Aorta (tissue), 5 donors: ENCODE measurements around the gene SYNGR4. TPM values are rescaled to one million over a fixed set of nuclear protein-coding genes. Genes with fewer than 3 reads are reported as not detected.

ENCODE experiments used
- ATAC-seq: fragments of 200-7000 bp; cut with Tn5 transposase; one replicate; pipeline ENCODE4 v1.9.1; 2022; ENCODE audit warnings: moderate library complexity; ENCODE audit not compliant: low FRiP score
- DNase-seq, 2 donors: peaks; one replicate each; pipeline ENCODE4 v3.0.0-alpha.2; 2020
- H3K27ac ChIP-seq, 2 donors: one replicate each; pipeline ENCODE4 v1.5.1; 2013; ENCODE audit warnings: low read length in 2 of 2, mild to moderate bottlenecking in 2 of 2, moderate library complexity in 2 of 2, control low read depth in 1 of 2, inconsistent platforms in 1 of 2, low read depth in 1 of 2
- H3K27me3 ChIP-seq, 2 donors: one replicate each; pipeline ENCODE4 v1.6.1; 2013; ENCODE audit warnings: control low read depth in 1 of 2, low read length in 1 of 2, mild to moderate bottlenecking in 1 of 2, moderate library complexity in 1 of 2; ENCODE audit not compliant: insufficient read depth in 2 of 2, control insufficient read depth in 1 of 2
- H3K36me3 ChIP-seq, 2 donors: one replicate each; pipeline ENCODE4 v1.6.1; 2013; ENCODE audit warnings: control low read depth in 1 of 2, low read length in 1 of 2, mild to moderate bottlenecking in 1 of 2; ENCODE audit not compliant: insufficient read depth in 2 of 2, control insufficient read depth in 1 of 2
- H3K4me1 ChIP-seq, 2 donors: one replicate each; pipeline ENCODE4 v1.6.1; 2013; ENCODE audit warnings: low read length in 2 of 2, control low read depth in 1 of 2, mild to moderate bottlenecking in 1 of 2, moderate library complexity in 1 of 2; ENCODE audit not compliant: insufficient read depth in 2 of 2, control insufficient read depth in 1 of 2
- H3K4me3 ChIP-seq, 2 donors: one replicate each; pipeline ENCODE4 v1.5.1; 2013; ENCODE audit warnings: low read length in 2 of 2, control low read depth in 1 of 2, mild to moderate bottlenecking in 1 of 2
- H3K9me3 ChIP-seq: one replicate; pipeline ENCODE4 v1.6.1; 2013; ENCODE audit warnings: mild to moderate bottlenecking, low read length; ENCODE audit not compliant: control insufficient read depth
- WGBS, 2 donors: extraction: QIAGEN DNeasy Blood & Tissue Kit; methylation state at CpG; one replicate each; pipeline ENCODE4 v1.1.7; 2013; 5-methylcytosine and 5-hydroxymethylcytosine counted together
- intact Hi-C, 2 donors: fragments of 100-400 bp; cut with DNase I; formaldehyde crosslinking; loops; one replicate each; pipeline versions ENCODE4 v1.14.2 to v1.15.0; 2022
- polyA plus RNA-seq, 2 donors: library from polyadenylated mRNA; stranded (reverse); fragments of 200-250 nt; gene quantifications; one replicate each; pipeline ENCODE4 v1.2.3, GENCODE V29; 2013
- total RNA-seq, 2 donors: library from RNA; stranded (reverse); fragmentation: NEBNext Ultra II Directional; extraction: Animal tissue kit (Norgen Biotek cat#: 25700); gene quantifications; one replicate each; pipeline ENCODE4 v1.2.1, GENCODE V29; 2021
- donor health status: healthy with polysubstance abuse.
- donor health status: Bipolar disorder and iron deficiency.
- donor health status: DM: no; HTN: no; CAD: no.
- donor health status: DM: no; HTN: no; CAD: no.
- donor health status: DM: yes; HTN: yes; CAD: no.

Gene SYNGR4
- total and polyA plus RNA-seq, 4 donors = not detected

GRCh38 chr19:48419158-48419920, 55.2 kb downstream of the SYNGR4 start:
- no peaks in the 10 kb centered on the region for H3K4me1 ChIP-seq
- H3K9me3 ChIP-seq = no peaks in the 10 kb centered on the region
- H3K27me3 ChIP-seq = no peaks in the 10 kb centered on the region
- intact Hi-C loops = no loop called here
- no peaks in the 10 kb centered on the region for H3K36me3 ChIP-seq
- no peak overlapping the region for H3K27ac ChIP-seq
- WGBS, 2 donors = 58 to 61% methylated on average over 31 of the region's 31 CpGs
- ATAC-seq = no peak
- H3K4me3 ChIP-seq = no peak overlapping the region
- peak in 1 of 2 donors; percentile 78 for DNase-seq

GRCh38 chr19:48421548-48421947, 57.4 kb downstream of the SYNGR4 start:
- no peak overlapping the region for H3K27ac ChIP-seq
- DNase-seq (no peak), ATAC-seq (no peak)
- no peaks in the 10 kb centered on the region for H3K9me3 ChIP-seq
- intact Hi-C loops = no loop called here
- no peaks in the 10 kb centered on the region for H3K36me3 ChIP-seq
- WGBS, 2 donors = 75% methylated on average over 16 of the region's 16 CpGs
- H3K4me1 ChIP-seq = no peaks in the 10 kb centered on the region
- no peak overlapping the region for H3K4me3 ChIP-seq
- H3K27me3 ChIP-seq = no peaks in the 10 kb centered on the region

GRCh38 chr19:48424694-48425219, 60.6 kb downstream of the SYNGR4 start:
- WGBS, 2 donors = 17 to 20% methylated on average over 8 of the region's 8 CpGs
- Histone ChIP-seq H3K27me3 (no peaks in the 10 kb centered on the region), H3K4me1 (no peaks in the 10 kb centered on the region), H3K9me3 (no peaks in the 10 kb centered on the region), H3K27ac (no peak overlapping the region), H3K36me3 (no peaks in the 10 kb centered on the region), H3K4me3 (no peak overlapping the region)
- peak; percentile 52 for ATAC-seq
- DNase-seq = peak in 1 of 2 donors; percentile 65
- intact Hi-C loops = no loop called here

Other genes with a start within 250 kb of the SYNGR4 start
- 10 to 100 TPM; 11.3 to 16.0 TPM for gene LIG1, start 194.0 kb upstream of the SYNGR4 start, total RNA-seq
- gene LIG1, start 194.0 kb upstream of the SYNGR4 start, polyA plus RNA-seq = 10 to 100 TPM in 1 of 2 donors, 1 to 10 TPM in 1; 3.4 to 33.7 TPM
- 10 to 100 TPM in 1 of 2 donors, 1 to 10 TPM in 1; 9.0 to 10.3 TPM for gene ZSWIM9, start 193.7 kb upstream of the SYNGR4 start, total RNA-seq
- gene ZSWIM9, start 193.7 kb upstream of the SYNGR4 start, polyA plus RNA-seq = 10 to 100 TPM in 1 of 2 donors, 1 to 10 TPM in 1; 6.0 to 21.8 TPM
- 100 to 1,000 TPM in 1 of 2 donors, 10 to 100 TPM in 1; 46.5 to 116 TPM for gene CARD8, start 108.5 kb upstream of the SYNGR4 start, total RNA-seq
- 10 to 100 TPM in 1 of 2 donors, 1 to 10 TPM in 1; 7.6 to 18.1 TPM for gene CARD8, start 108.5 kb upstream of the SYNGR4 start, polyA plus RNA-seq
- gene ZNF114, start 94.3 kb upstream of the SYNGR4 start, total RNA-seq = 1 to 10 TPM in 1 of 2 donors, under 1 TPM in 1; 0.26 to 1.0 TPM
- gene ZNF114, start 94.3 kb upstream of the SYNGR4 start, polyA plus RNA-seq = not detected
- gene EMP3, start 38.8 kb upstream of the SYNGR4 start, total RNA-seq = 100 to 1,000 TPM; 107 to 151 TPM
- 100 to 1,000 TPM; 109 to 149 TPM for gene EMP3, start 38.8 kb upstream of the SYNGR4 start, polyA plus RNA-seq
- 1 to 10 TPM; 4.9 to 9.2 TPM for gene TMEM143, start 427 bp upstream of the SYNGR4 start, total RNA-seq
- gene TMEM143, start 427 bp upstream of the SYNGR4 start, polyA plus RNA-seq = 1 to 10 TPM; 6.4 to 6.6 TPM
- gene KDELR1, start 27.2 kb downstream of the SYNGR4 start, total RNA-seq = 100 to 1,000 TPM in 1 of 2 donors, 10 to 100 TPM in 1; 94.0 to 128 TPM
- gene KDELR1, start 27.2 kb downstream of the SYNGR4 start, polyA plus RNA-seq = 100 to 1,000 TPM in 1 of 2 donors, 10 to 100 TPM in 1; 60.7 to 122 TPM
- gene GRIN2D, start 29.3 kb downstream of the SYNGR4 start, total RNA-seq = 1 to 10 TPM in 1 of 2 donors, under 1 TPM in 1; 0.91 to 4.0 TPM
- under 1 TPM in 1 of 2 donors, not detected in 1; 0.03 TPM for gene GRIN2D, start 29.3 kb downstream of the SYNGR4 start, polyA plus RNA-seq
- 10 to 100 TPM; 21.4 to 25.8 TPM for gene GRWD1, start 81.6 kb downstream of the SYNGR4 start, total RNA-seq
- gene GRWD1, start 81.6 kb downstream of the SYNGR4 start, polyA plus RNA-seq = 1 to 10 TPM; 7.0 to 9.0 TPM
- 1 to 10 TPM; 1.1 TPM for gene KCNJ14, start 91.2 kb downstream of the SYNGR4 start, total RNA-seq
- under 1 TPM in 1 of 2 donors, not detected in 1; 0.36 TPM for gene KCNJ14, start 91.2 kb downstream of the SYNGR4 start, polyA plus RNA-seq
- gene CYTH2, start 105.0 kb downstream of the SYNGR4 start, total RNA-seq = 10 to 100 TPM; 56.8 to 61.2 TPM
- 10 to 100 TPM; 32.7 to 76.6 TPM for gene CYTH2, start 105.0 kb downstream of the SYNGR4 start, polyA plus RNA-seq
- 1 to 10 TPM in 1 of 2 donors, under 1 TPM in 1; 0.71 to 4.2 TPM for gene LMTK3, start 147.5 kb downstream of the SYNGR4 start, total RNA-seq
- 1 to 10 TPM in 1 of 2 donors, under 1 TPM in 1; 0.51 to 1.3 TPM for gene LMTK3, start 147.5 kb downstream of the SYNGR4 start, polyA plus RNA-seq
- gene SULT2B1, start 187.8 kb downstream of the SYNGR4 start, total RNA-seq = not detected
- 1 to 10 TPM in 1 of 2 donors, not detected in 1; 2.1 TPM for gene SULT2B1, start 187.8 kb downstream of the SYNGR4 start, polyA plus RNA-seq
- gene SPACA4, start 242.4 kb downstream of the SYNGR4 start, total RNA-seq = not detected
- gene SPACA4, start 242.4 kb downstream of the SYNGR4 start, polyA plus RNA-seq = under 1 TPM in 1 of 2 donors, not detected in 1; 0.18 TPM